Brain pericyte (primary cell): ENCODE results near the gene HOXA7.

ENCODE experiments used
- DNase-seq: peaks from one replicate; pipeline ENCODE4 v3.0.0-alpha.2; 2012; ENCODE audit warnings: low read depth, low spot score

HOXA7 gene

DNA sequence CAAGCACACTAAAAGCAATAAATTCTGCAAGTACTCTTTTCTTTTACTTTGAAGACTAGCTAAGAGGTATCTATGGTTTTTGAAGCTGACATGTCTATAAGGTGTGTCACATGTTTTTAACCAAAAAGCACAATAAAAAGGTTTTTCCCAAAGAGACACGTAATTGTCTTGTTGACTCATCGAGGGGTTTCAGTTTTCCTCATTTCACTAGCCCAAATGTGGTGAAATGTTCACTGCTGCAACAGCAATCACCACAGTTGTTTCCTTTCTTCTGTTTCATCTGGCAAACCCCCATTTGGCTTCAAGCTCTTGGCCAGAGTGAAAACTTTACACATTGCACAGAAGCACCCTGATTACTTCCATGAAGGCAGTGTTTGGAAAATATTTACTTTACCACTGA, 22.1 kb downstream of the HOXA7 start:
- no peak for DNase-seq

DNA sequence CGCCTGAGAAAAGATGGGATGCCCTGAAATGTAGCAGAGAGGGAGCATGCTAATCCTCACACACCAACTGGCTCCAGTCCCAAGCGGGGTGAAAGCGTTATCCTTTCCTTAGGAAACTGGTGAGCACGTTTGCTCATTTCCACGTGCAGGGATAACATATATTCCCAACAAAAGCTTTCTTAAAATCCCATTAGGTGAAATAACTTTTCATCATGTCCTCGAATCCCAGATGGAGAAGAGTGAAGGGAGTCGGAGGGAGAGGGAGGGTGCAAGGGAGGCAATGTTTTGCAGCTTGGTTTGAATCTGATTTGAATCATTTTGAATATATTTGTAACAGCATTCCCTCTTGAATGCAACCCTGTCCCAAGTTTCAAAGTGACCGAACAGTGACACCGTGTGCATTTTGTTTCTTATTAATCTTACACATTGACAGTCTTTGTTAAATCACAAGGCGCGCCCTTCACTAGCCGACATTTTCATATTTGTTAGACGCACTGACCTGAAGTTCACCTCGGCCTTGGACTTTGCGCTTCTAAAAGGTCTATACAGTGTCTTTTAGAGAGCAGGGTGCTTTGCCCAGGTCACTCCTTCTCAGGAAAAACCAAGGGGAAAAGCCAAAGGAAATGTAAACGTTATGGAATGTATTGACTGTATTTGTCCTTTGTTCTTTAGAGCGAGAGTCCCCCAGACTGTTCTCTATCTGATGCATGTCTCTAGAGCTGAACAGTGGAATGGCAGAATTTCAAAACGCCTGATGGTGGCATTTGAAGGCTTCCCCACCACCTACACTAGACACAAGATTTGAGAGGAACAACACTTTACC, 22.9 kb downstream of the HOXA7 start:
- no peak for DNase-seq

DNA sequence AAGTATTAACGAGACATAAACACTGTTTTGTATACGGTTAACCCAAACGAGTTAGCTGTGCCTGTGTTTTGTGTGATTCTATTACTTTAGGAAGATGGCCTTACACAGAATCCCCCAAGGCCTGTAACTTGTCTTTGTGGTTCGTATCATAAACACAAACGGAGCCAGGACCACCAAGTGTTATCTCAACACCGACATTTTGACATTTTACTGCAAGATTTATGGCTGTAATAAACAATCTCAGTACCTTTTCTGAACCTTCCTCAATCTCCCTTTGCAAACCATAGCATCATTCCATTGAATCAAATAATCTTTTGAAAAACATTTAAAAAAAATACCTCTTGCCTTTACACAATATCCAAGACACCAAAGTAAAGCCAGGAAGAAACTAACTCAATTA, 23.5 kb downstream of the HOXA7 start:
- no peak for DNase-seq

DNA sequence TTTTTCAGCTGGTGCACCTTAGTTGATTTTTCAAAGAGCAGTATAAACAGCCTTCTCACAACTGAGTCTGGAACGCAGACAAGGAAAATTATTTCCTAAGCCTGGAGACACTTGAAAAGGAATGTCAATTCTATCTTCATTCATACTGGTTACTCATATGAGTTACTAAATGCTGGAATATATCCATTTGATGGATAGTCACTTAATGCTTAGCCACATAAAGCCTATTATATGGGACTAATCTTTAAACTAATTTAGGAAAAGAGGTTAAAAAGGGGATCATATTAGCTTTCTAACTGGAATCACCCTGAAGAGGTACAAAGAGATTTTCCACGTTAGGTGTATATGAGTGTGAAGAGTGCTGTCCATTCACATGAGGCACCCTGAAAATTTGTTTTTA, 24.3 kb downstream of the HOXA7 start:
- DNase-seq: no peak

DNA sequence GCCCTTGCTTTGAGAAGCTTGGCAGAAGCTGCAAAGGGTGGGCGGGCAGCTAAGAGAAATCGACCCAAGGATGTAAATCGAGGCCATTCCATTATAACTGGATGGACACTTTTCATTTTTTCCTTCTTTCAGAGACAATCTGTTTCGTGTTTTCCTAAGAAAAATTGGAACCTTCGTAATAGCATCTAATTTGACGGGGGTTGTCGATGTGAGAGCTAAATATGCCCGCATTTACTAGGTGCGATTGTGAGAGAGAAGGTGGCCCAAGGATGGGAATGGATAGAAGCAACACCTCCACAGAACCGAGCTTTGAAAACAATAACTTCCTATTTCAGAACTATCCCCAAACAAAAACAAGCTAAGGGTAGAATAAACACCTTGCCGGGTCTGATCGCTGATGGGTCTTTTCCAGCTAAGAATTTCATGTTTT, 25.1 kb downstream of the HOXA7 start:
- no peak for DNase-seq

DNA sequence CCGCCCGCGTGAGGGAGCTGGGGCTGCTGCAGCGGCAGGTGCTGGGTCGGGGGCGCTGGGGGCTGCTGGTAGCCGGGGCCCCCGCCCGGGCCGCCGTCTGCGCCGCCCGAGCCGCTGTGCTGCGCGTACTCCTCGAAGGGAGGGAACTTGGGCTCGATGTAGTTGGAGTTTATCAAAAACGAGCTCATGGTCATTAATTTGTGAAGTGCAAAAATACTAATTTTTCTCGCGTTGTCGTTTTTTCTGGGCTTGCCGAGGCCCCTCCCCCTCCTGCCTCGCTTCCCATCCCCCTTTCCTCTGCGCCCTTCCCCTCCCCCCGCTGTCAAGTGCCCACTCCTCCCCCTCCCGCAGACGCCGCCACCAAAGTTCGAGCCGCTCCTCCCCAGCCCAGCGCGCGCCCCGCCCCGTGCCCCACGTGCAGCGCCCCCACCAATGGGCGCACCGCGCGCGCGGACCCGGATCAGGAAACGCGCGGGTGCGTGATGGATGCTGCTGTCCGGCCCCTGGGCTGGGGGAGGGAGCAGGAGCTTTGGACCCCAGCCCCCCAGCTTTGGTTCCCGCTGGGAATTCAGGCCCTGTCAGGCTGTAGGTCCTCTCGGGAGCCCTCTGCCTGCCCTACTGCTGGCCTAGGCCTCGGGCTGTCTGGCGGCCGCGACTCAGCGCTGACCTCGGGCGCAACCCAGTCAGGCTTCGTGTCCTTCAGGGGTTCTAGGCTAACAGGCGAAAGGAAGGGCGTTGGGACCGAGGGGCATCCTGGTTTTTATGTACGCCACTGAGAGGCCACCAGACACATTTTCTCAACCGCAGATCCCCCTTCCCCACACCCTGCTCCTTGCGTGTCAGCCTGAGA, 25.7 kb downstream of the HOXA7 start, which contains the start of gene HOXA4:
Gene HOXA4, minus strand, starts transcription at position 218 of the 850 bp plus-strand sequence. Its CDS starts 24 bp downstream, at position 194.
- DNase-seq: no peak

DNA sequence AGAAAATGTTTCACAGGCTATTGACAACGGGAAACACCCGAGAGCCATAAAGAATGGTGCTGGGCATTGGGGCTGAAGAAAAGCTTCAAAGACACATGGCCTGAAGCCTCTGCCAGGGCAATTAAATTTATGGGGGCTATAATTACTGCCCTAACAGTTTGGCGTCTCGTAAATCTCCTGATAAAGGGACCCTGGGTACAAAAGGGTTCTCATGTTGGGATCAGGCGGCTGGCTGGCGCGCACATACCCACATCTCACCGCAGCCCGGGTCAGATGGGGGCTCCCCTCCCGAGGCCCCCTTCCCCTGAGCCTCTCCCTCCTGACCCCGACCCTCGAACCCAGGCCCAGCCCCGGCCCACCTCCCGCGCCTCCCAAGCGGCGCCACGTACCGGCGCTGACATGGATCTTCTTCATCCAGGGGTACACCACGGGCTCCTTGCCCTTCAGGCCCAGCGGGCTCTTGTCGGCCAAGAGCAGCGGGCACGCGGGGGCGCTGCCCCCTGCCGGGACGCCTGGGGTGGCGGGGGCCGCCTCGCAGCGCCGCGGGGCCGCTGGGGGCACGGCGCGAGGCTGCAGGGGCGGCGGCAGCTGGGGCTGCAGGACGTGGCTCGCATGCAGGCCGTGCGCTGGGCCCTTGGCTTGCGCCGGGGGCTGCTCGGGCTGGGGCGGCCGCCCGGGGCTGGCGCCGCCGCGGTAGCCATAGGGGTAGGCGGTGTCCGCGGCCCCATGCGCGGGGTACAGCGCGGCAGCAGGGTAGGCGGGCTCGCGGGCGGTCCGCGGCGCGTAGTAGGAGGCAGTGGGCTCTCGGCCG, 26.5 kb downstream of the HOXA7 start:
- no peak for DNase-seq

DNA sequence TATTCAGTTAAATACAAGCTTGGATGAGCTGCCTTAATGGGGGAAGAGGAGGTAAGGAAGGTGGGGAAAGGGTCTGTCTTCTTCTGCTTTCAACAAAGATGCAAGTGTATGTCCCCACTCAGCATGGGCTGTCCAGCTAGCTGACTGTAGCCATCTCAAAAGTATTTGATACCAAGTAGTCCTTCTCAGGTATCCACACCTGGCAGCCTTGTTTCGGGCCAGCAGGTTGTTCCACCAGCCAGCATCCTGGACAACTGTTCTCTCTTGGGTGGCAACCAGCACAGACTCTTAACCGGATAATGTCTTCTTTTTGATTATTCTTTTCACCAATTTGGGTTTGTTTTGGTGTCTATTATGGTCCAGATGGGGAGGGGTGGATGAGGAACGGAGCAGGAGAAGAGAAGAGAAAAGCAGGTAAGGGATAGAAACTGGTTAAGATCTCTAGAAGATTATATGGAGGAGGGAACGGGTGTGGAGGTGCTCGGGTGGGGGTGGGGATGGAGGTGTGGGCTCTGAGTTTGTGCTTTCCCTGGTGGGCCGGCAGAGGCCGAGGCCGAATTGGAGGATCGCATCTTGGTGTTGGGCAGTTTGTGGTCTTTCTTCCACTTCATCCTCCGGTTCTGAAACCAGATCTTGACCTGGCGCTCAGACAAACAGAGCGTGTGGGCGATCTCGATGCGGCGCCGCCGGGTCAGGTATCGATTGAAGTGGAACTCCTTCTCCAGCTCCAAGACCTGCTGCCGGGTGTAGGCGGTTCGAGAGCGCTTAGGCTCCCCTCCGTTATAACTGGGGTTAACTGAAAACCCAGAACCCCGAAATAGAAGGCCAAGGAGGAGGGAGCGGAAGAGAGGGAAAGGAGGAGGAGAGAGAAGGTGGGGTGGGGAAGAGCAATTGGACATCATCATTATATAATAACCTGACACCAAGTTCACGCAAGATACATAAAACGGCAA, 27.4 kb downstream of the HOXA7 start:
- DNase-seq: no peak

DNA sequence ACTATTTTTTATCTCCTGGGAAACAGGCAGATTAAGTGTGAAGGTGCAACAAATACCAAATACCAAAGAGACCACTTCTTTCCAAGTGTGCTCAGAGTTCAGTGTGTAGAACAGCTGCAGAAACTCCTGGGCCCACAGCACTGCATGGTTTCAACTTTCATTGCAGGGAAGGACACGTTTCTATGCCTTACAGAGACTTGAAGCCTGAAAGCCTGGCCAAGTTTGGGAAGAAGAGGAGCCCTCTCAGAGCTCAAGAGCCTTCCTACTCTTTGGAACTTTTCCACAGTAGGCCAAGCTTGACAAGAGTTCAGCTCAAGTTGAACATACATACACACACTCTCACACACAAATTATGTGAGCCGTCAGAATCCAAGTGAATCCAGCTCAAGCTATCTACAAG, 28.4 kb downstream of the HOXA7 start:
- no peak for DNase-seq

DNA sequence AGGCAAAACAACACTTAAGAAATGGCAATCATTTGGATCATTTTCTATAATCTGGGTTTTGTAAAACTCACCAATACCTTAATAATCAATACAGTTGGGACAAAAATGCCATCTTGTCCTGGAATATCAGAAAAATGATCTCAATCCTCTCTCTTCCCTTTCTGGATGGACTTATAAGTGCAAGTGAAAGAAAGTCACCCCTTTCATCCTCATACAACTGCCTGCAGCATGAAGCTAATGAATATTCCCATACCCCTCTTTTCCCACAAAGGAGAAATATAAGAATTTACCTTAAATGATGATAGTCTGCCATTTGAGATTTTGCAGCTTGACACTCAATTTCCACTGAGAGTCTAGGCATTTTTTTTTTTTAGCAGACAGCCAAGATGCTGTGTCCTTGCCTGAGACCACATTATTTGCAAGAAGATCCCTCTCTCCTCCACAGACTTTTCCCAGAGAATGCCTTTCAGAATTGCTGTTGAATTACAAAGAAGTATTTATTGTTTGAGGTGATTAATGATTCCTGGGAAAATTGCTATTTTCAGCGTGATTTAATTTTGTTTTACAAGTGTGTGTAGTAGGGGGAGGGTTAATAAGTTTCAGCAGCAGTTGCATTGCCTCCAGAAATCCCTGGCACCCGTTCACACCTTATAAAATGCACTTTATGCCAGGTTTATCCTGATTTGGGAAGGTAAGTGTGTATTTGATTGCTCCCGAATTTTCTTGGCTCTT, 29.7 kb downstream of the HOXA7 start:
- DNase-seq: no peak

DNA sequence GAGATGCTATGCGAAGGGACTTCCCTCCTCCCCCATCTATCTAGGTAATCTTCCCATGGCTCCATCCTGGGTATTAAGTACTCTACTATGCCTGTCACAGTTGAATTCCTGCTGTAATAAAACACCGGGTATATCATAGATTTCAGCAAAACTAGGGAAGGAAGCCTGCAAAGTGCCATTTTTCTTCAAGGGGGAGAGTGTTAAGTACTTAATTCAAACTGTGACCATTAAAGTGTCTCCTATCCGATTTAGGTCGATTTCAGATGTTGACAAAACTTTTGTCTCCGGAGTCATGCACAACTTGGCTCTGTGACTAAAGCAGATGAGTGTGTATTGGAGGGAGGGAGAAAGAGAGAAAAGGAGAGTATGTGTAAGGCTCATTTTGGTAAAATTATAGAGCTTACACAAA, 30.5 kb downstream of the HOXA7 start:
- DNase-seq: no peak

DNA sequence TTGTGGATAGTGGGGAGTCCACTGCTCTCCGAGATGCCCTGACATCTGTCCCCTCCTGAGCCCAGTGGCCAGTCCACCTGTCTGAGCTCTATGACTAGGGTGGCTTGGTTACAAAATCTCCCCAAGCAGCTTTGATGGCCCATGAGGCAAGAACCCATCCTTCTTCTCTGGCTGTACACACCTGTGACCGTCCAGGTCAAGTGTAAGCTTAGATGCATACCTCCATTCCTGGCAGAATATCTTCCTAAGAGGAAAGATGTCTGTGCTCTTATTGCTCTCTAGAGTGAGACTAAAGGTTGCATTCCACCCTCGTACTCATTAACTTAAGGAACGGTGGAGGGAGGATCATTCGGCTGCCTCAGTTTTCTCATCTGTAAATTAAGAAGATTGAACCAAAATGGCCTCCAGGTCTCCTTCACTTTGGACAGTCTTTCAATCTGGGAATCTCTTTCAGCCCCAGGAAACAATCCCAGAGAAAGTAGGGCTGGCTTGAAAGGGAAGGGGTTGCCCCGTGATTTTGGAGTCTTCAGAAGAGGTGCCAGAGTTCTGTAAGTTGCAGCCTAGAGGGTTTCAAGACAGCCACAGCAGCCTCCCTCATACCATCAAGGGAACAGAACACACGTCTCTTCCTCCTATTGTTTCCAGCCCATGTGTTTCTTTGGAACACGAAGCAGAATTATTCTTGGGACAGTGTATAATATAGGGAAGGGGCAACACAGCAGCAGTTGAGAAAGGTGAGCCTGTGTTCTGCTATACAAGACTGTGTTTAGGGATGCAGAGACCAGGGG, 31.4 kb downstream of the HOXA7 start:
- no peak for DNase-seq

DNA sequence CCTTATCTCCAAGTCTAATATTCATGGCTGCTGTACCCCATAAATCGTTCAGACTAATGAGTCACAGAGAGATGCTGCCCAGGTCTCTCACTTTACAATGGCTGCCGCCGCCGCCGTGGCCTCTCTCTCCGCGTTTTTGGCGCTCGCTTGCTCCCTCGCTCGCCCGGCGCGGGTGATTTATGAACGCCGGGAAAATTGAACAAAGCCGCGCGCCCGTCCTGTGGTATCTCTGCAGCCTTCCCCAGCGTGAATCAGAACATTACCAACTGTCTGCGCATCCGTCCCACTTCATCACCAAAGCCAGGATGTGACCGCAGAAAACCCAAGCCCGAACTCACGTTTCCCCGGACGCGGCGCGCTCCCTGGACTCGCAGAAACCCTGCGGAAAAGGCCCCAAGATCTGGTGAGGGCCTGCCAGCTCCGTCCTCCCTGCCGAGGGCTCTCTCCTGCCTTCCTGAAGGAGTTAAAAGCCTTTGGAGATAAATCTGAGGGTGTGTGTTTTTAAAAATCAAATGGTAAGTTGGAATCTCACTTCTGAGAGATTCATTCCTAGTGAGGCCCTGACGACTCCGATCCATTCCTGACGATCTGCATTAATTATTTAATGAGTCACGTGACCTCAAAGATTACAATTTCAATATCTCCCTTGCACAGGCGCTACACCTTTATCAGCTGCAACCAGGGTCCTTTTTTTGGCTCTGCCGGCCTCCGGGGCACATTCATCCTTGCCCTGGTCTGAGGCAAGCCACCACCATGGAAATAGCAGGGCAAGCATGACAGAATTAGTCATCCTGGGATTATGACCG, 32.2 kb downstream of the HOXA7 start:
- no peak for DNase-seq

DNA sequence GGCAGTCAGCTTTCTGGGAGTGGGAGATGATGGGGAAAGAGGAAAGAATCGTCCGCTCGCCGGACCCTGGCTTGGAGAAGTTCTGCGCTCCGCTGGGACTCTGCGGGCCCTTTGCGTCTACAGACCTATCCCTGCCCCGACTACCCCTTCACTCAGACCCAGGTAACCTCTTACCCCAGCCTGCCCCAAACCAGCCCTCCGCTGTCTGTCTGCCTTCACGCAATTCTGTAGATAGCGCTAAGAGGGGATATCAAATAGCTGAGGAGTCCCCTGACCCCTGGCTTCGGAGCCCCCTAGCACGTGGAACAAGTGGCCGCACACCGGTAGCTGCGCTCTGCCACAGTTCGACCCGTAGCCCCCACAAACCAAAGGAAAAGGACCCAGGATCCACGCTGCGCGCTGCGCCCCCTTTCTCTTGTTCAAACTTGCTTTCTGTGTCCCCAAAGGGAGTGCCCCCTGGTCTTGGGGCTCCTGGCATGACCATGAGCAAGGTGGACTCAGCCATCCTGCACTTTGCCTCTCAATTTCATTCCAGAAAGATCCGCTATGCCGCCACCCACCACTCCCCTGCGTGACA, 32.9 kb downstream of the HOXA7 start:
- no peak for DNase-seq

DNA sequence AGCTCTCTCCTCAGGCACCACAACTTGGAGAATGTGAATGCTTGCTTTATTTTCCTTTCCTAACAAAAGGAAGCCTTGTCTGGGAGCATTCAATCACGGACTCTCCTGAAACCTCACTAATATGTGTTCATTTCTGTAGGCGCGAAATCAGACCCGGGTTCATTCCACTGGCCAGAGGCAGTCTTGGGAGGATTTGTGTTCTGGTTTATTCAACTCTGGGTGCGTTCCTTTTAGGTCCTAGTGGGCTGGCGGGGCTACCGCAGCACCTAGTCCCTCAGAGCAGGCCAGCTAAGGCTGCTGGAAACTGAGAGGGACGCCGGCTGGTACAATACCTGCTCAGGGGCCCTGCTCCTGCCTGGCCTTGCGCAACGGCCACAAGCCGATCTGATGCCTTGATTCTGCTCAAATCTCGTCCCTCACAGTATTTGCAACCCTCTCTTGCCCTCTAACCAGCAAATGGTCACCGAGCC, 33.4 kb downstream of the HOXA7 start:
- no peak for DNase-seq

DNA sequence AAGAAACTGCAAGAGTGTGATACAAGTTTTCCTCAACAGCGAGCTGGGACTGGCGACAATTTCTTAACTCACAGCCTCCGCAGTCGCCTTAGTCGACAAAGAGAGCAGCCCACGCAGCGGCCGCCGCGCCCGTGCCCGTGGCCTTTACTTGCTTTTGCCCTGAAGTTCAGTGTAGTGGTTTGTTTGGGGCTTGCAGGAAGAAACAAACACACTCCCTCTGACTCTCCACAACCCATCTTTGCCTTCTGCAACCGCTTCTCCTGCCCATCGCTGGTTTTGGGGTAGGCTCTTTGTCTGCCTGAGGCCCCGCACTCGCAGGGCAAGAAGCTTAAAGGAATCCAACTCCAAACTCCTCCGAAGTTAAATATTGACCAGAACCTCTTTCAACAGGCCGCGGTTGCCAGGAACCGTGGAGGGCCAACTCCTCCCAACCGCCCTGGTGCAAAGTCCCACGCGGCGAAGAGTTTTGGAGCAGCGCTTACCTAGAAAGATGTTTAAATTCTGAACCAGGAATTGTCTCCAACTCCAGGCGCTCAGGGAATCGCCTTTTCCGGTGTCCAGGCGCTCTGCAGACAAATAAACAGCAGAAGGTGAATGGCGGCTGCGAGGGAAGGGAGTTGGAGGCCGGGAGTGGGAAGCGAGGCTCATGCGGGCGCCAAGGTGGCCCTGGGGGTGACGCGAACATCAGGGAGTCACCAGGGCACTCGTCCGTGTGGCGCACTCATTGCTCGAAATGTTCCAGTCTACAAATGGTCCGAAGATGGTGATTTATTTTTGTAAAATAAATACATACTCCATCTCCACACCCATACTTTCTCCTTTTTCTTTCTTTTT, 34.2 kb downstream of the HOXA7 start:
- no peak for DNase-seq

DNA sequence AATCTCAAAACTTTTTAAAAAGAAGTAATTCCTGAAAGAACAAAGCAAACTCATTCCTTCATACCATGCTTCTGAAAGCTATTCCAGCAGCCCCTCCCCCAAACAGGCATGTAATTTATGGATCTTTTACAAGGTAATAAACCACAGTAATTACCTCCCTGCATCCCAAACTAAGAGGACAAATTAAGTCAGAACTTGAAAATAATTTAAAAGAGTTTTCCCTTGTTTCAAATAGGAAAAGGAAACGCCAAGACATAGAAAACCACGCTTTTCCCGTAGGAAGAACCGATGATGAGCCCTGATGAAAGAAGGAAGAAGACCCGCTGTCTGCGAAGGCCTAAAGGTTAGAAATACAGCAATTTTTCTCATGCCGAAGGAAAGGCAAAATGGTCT, 34.8 kb downstream of the HOXA7 start:
- DNase-seq: no peak
